ENCODE results near the gene SLX9.

Gene SLX9

DNA sequence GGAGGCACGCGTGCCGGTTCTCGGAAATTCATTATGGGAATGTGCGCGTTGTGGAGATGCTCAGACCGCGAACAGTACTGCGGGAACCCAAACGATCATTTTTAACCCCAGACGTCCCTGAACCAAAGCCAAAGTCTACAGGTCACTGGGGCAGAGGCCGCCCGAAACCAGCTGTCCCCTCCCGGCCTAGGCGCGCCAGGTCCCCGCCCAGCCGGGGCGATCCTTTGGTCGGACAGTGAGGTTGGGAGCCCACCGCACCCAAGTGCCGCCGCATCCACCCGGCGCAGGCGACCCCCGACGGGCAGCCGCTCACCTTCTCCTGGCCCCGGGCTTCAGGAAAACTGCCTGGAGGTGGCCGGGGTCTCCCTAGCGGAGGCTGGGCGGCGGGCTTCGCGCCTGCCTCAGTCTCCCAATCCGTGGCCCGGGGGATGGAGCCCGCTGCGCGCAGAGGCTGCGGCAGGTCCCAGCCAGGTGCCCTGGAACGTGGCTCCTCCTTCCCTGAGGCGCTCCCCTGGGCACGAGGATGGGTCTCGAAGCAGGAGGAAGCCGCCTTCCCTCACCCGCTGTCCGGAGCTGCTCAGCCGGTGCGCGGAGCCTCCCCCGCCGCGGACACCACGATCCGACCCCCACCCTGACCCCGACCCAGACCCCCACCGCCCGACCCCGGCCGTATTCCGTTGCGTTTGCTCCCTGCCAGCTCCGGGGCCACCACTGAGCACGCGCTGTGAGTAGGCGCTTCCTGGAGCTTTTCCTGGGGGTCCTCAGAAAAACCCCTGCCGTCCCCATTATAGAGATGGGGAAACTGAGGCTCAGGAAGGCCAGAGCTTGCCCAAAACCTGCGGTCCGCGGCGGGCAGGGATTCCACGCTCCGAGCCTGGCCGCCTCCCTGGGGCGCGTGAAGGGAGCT, 8.1 kb upstream of the SLX9 start:
- Histone ChIP-seq H3K27me3 (ENCODE audit: control insufficient read depth, insufficient read depth, low read length) (peaks cover 23% of the 10 kb centered on the region), H3K4me1 (ENCODE audit: control insufficient read depth, insufficient read depth, low read length) (peaks cover 9% of the 10 kb centered on the region), H3K36me3 (ENCODE audit: control insufficient read depth, insufficient read depth, low read length) (no peaks in the 10 kb centered on the region), H3K27ac (ENCODE audit: low read length) (no peak overlapping the region), H3K9me3 (ENCODE audit: control insufficient read depth, insufficient read depth, low read length) (no peaks in the 10 kb centered on the region), H3K4me3 (ENCODE audit: low read length) (peak overlapping the region; percentile 23; the same call in 1 of the 2 replicates)
- WGBS (ENCODE audit: insufficient coverage, insufficient read length), result no CpG with 5 or more reads among the region's 78 CpGs
- DNase-seq (ENCODE audit: low read depth, low spot score), result no peak

DNA sequence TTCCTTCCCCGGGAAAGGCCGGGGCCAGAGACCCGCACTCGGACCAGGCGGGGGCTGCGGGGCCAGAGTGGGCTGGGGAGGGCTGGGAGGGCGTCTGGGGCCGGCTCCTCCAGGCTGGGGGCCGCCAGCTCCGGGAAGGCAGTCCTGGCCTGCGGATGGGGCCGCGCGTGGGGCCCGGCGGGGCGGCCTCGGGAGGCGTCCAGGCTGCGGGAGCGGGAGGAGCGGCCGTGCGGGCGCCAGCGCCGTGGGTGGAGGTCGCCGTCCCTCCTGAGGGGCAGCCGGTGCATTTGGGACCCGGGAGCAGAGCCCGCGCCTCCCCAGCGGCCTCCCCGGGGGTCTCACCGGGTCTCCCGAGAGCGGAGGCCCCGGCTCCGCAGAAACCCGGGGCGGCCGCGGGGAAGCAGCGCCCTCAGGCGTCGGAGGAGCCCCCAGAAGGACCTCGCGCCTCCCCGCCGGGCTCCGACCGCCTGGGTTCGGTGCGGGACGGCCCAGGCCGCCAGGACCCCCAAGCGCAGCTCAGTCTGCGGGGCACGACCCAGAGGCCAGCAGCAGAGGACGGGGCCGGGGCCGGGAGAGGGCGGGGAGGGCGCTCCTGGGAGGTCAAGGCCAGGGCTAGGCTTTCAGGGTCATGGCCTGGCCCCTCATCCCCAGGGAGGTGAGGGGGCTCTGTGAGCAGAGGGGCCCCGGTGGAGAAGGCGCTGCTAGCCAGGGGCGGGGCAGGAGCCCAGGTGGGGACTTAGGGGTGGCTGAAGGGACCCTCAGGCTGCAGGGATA, 7.2 kb upstream of the SLX9 start:
- H3K27me3 ChIP-seq (ENCODE audit: control insufficient read depth, insufficient read depth, low read length), result peaks cover 23% of the 10 kb centered on the region
- H3K4me3 ChIP-seq (ENCODE audit: low read length), result peak overlapping the region; percentile 23; the same call in 1 of the 2 replicates
- no peak overlapping the region for H3K27ac ChIP-seq (ENCODE audit: low read length)
- DNase-seq (ENCODE audit: low read depth, low spot score), result no peak
- WGBS (ENCODE audit: insufficient coverage, insufficient read length), result no CpG with 5 or more reads among the region's 68 CpGs
- H3K4me1 ChIP-seq (ENCODE audit: control insufficient read depth, insufficient read depth, low read length), result peaks cover 9% of the 10 kb centered on the region
- H3K36me3 ChIP-seq (ENCODE audit: control insufficient read depth, insufficient read depth, low read length), result no peaks in the 10 kb centered on the region
- no peaks in the 10 kb centered on the region for H3K9me3 ChIP-seq (ENCODE audit: control insufficient read depth, insufficient read depth, low read length)

DNA sequence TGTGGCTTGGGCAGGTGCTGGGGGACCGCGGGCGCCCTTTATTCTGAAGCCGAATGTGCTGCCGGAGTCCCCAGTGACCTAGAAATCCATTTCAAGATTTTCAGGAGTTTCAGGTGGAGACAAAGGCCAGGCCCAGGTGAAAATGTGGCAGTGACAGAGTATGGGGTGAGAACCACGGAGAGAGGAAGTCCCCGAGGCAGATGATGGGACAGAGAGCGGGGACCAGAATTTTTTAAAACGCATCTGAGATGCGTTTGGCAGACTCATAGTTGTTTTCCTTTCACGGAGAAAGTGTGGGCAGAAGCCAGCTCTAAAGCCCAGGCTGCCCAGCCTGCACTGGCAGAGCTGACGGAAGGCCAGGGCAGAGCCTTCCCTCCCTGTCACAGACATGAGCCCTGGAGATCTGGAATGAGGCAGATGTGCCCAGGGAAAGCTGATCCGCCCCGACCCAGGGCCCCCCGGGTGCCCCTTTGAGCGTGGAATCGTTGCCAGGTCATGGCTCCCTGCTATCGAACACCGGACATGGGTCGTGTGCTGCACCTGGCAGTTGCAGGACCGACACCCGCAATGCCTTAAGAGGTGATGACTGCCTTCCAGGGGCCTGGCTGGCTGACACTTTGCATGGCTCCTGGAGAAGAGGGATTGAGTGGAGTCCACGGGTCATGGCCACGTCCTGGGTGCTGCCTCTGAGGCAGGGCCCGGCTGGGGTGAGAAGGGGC, 6.5 kb upstream of the SLX9 start:
- no CpG with 5 or more reads among the region's 25 CpGs for WGBS (ENCODE audit: insufficient coverage, insufficient read length)
- H3K4me3 ChIP-seq (ENCODE audit: low read length), result no peak overlapping the region
- no peaks in the 10 kb centered on the region for H3K36me3 ChIP-seq (ENCODE audit: control insufficient read depth, insufficient read depth, low read length)
- H3K27me3 ChIP-seq (ENCODE audit: control insufficient read depth, insufficient read depth, low read length), result peaks cover 23% of the 10 kb centered on the region
- no peak overlapping the region for H3K27ac ChIP-seq (ENCODE audit: low read length)
- H3K4me1 ChIP-seq (ENCODE audit: control insufficient read depth, insufficient read depth, low read length), result peaks cover 5% of the 10 kb centered on the region
- H3K9me3 ChIP-seq (ENCODE audit: control insufficient read depth, insufficient read depth, low read length), result no peaks in the 10 kb centered on the region
- no peak for DNase-seq (ENCODE audit: low read depth, low spot score)

DNA sequence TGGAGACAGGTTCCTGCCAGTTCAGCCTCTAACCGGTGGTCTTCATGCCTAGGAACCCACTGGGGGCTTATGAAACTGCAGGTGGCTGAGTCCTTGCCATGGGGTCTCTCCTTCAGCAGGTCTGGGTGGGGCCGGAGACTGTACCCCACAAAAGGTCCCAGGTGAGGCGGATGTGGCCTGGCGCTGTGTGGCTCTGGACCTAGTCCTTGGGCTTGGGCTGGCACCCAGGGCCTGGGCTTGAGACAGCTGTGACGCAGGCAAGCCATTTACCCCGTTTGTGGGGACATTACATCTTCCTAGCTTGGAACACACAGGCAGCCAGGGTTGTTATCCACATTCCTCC, 5.9 kb upstream of the SLX9 start:
- H3K27ac ChIP-seq (ENCODE audit: low read length), result no peak overlapping the region
- no peak for DNase-seq (ENCODE audit: low read depth, low spot score)
- peaks cover 23% of the 10 kb centered on the region for H3K27me3 ChIP-seq (ENCODE audit: control insufficient read depth, insufficient read depth, low read length)
- no peak overlapping the region for H3K4me3 ChIP-seq (ENCODE audit: low read length)
- H3K4me1 ChIP-seq (ENCODE audit: control insufficient read depth, insufficient read depth, low read length), result peaks cover 5% of the 10 kb centered on the region
- H3K9me3 ChIP-seq (ENCODE audit: control insufficient read depth, insufficient read depth, low read length), result no peaks in the 10 kb centered on the region
- no peaks in the 10 kb centered on the region for H3K36me3 ChIP-seq (ENCODE audit: control insufficient read depth, insufficient read depth, low read length)
- no CpG with 5 or more reads among the region's 6 CpGs for WGBS (ENCODE audit: insufficient coverage, insufficient read length)

DNA sequence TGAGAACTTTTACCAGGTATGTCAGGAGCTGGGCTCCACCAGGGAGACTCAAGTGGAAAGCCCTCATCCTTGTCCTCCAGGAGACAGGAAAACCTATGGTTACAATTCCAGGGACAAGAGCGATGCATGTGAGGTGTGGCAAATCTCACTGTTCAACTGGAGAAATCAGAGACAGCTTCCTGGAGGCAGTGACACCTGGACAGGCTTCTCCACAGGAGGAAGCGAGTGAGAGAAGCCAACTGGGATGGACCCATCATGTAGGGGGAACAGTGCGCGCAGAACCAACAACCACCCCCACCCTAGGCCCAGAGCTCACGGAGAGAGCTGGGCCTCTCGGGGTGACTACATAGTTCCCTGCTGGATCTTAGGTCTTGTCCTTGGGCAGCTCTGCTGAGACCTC, 5.6 kb upstream of the SLX9 start:
- Histone ChIP-seq H3K36me3 (ENCODE audit: control insufficient read depth, insufficient read depth, low read length) (no peaks in the 10 kb centered on the region), H3K9me3 (ENCODE audit: control insufficient read depth, insufficient read depth, low read length) (no peaks in the 10 kb centered on the region), H3K27me3 (ENCODE audit: control insufficient read depth, insufficient read depth, low read length) (peaks cover 23% of the 10 kb centered on the region), H3K27ac (ENCODE audit: low read length) (no peak overlapping the region), H3K4me3 (ENCODE audit: low read length) (no peak overlapping the region), H3K4me1 (ENCODE audit: control insufficient read depth, insufficient read depth, low read length) (peaks cover 5% of the 10 kb centered on the region)
- no CpG with 5 or more reads among the region's 6 CpGs for WGBS (ENCODE audit: insufficient coverage, insufficient read length)
- DNase-seq (ENCODE audit: low read depth, low spot score), result no peak

DNA sequence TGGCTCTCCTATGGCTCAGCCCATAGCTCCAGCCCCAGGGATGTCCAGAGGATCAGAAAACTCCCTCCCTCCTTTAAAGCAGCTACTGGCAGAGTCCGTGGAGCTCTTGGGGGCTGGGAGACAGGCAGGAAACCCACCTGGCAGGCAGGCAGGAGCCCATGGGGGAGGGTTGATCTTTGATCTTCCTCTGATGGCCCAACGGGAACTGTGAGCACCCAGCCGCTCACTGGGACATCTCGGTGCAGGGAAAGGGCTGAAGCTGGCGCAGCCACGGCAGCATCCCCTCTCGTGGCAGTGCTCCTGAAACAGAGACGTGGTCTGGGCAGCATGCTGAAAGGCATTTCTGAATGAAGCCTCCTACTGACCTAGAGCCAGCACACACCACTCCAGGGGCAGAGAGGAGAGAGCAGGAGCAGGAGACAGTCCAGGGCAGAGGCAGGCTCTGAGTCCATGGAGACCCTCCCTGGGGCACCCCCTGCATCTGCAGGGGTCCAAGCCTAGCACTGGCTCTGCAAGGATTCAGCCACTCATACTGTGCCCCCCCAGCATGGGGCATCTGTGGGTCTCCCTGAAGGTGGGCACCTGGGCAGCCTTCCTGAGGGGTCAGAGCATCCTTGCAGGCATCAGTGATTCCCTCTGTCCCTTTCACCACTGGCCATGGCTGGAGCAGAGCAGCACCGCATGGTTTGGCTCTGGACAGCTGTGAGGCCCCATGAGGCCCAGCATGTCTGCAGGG, 4.9 kb upstream of the SLX9 start:
- H3K27me3 ChIP-seq (ENCODE audit: control insufficient read depth, insufficient read depth, low read length), result peaks cover 23% of the 10 kb centered on the region
- no peak overlapping the region for H3K27ac ChIP-seq (ENCODE audit: low read length)
- H3K9me3 ChIP-seq (ENCODE audit: control insufficient read depth, insufficient read depth, low read length), result no peaks in the 10 kb centered on the region
- H3K4me1 ChIP-seq (ENCODE audit: control insufficient read depth, insufficient read depth, low read length), result peaks cover 6% of the 10 kb centered on the region
- DNase-seq (ENCODE audit: low read depth, low spot score), result no peak
- no CpG with 5 or more reads among the region's 9 CpGs for WGBS (ENCODE audit: insufficient coverage, insufficient read length)
- H3K4me3 ChIP-seq (ENCODE audit: low read length), result no peak overlapping the region
- H3K36me3 ChIP-seq (ENCODE audit: control insufficient read depth, insufficient read depth, low read length), result no peaks in the 10 kb centered on the region

DNA sequence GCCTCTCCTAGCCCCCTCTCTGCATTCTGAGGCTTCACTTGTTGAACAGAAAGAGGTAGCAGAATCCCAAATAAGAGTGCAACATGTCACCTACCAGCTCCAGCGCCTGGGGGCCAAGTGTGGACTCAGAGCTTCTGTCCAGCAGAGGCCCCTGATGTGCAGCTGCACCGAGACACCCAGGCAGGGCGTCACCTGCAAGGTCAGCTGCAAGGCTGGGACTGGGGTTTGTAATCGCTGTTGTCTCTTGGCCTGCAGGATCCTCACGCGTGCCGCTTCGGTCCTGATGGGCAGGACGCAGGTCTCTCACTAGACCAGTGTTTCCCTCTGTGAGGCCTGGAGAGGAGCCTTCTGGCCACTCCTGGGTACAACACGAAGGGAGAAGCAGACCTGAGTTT, 4.3 kb upstream of the SLX9 start:
- H3K27me3 ChIP-seq (ENCODE audit: control insufficient read depth, insufficient read depth, low read length), result peaks cover 23% of the 10 kb centered on the region
- H3K4me1 ChIP-seq (ENCODE audit: control insufficient read depth, insufficient read depth, low read length), result peaks cover 3% of the 10 kb centered on the region
- DNase-seq (ENCODE audit: low read depth, low spot score), result no peak
- H3K4me3 ChIP-seq (ENCODE audit: low read length), result no peak overlapping the region
- no peak overlapping the region for H3K27ac ChIP-seq (ENCODE audit: low read length)
- no CpG with 5 or more reads among the region's 10 CpGs for WGBS (ENCODE audit: insufficient coverage, insufficient read length)
- no peaks in the 10 kb centered on the region for H3K36me3 ChIP-seq (ENCODE audit: control insufficient read depth, insufficient read depth, low read length)
- no peaks in the 10 kb centered on the region for H3K9me3 ChIP-seq (ENCODE audit: control insufficient read depth, insufficient read depth, low read length)

DNA sequence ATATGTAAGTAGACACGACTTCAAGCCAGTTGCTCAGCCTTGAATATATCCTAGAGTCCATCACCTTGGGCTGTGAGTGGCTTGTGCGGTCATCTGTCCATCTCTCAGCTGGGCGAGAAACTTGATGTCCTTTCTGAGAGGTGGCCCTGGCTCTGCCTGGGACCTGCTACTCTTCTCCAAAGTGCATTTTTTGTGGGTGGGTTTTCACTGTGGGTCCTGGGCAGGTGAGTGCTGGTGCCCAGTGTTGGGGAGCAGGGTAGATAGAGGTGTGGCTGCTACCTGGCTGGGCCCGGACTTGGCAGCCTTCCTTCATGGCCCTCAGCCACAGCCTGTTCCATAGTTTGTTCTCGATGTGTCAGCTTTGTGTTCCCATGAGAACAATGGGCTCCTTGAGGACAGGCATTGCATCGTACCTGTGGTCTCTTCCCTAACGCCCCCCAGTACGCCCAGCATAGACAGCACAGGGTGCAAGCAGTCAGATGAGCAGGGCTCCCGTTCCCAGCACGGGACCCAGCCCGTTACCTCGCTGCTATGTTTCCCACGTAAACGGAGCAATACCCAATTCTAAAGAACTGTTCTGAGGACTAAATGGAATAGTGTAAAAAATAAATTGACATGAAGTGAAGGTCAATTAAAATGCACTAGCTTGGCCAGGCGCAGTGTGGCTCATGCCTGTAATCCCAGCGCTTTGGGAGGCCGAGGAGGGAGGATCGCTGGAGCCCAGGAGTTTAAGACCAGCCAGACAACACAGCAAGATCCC, 877 bp upstream of the SLX9 start:
- DNase-seq (ENCODE audit: low read depth, low spot score), result no peak

DNA sequence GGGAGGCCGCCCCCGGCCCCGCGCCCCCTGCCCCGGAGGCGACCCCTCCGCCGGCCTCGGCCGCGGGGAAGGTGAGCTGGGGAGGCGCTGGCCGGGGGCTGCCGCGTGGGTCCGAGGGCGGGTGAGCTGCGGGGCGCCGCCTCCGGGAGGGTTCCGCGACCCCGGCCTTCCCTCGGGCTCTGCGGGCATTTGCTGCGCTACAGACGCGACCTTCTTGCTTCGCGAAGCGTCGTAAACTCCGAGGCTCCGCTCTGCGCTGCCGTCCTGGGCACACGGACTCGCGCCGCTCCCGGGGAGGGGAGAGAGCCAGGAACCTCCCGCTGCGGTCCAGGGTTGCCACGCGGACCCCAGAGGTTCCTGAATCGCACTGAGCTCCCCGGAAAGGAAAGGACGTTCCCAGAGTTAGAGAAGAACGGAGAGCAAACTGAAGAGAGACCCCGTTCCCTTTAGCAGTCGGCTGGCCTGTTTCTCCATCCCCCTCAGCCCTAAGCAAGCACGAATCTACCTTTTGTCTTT, 345 bp downstream of the SLX9 start:
- H3K4me1 ChIP-seq (ENCODE audit: control insufficient read depth, insufficient read depth, low read length), result 0 out of 2 replicates have a peak, but pooled peaks cover 1% of the 10 kb centered on the region
- no peak overlapping the region for H3K27ac ChIP-seq (ENCODE audit: low read length)
- peak overlapping the region; percentile 91 for H3K4me3 ChIP-seq (ENCODE audit: low read length)
- no CpG with 5 or more reads among the region's 53 CpGs for WGBS (ENCODE audit: insufficient coverage, insufficient read length)
- H3K36me3 ChIP-seq (ENCODE audit: control insufficient read depth, insufficient read depth, low read length), result peaks cover 21% of the 10 kb centered on the region
- no peaks in the 10 kb centered on the region for H3K9me3 ChIP-seq (ENCODE audit: control insufficient read depth, insufficient read depth, low read length)
- DNase-seq (ENCODE audit: low read depth, low spot score), result no peak
- H3K27me3 ChIP-seq (ENCODE audit: control insufficient read depth, insufficient read depth, low read length), result no peaks in the 10 kb centered on the region

More for the DNA sequence above, 877 bp upstream of the SLX9 start:
- peak overlapping the region; percentile 91; the same call in 1 of the 2 replicates for H3K4me3 ChIP-seq (ENCODE audit: low read length)
- WGBS (ENCODE audit: insufficient coverage, insufficient read length), result no CpG with 5 or more reads among the region's 18 CpGs
- H3K27ac ChIP-seq (ENCODE audit: low read length), result no peak overlapping the region
- 0 out of 2 replicates have a peak, but pooled peaks cover 1% of the 10 kb centered on the region for H3K4me1 ChIP-seq (ENCODE audit: control insufficient read depth, insufficient read depth, low read length)
- H3K27me3 ChIP-seq (ENCODE audit: control insufficient read depth, insufficient read depth, low read length), result peaks cover 2% of the 10 kb centered on the region; the same call in 1 of the 2 replicates
- H3K36me3 ChIP-seq (ENCODE audit: control insufficient read depth, insufficient read depth, low read length), result peaks cover 9% of the 10 kb centered on the region
- no peaks in the 10 kb centered on the region for H3K9me3 ChIP-seq (ENCODE audit: control insufficient read depth, insufficient read depth, low read length)
